SK-N-SH treated with all-trans-retinoic acid at 6 μM for 48 hours (cell line): ENCODE data around the gene CD300A.

Experiments
- ATAC-seq: fragments of 200-7000 bp; cut with Tn5 transposase; 3 replicates; pipeline ENCODE4 v1.9.1; 2020; ENCODE audit warnings: mild to moderate bottlenecking, moderate library complexity
- ARNTL ChIP-seq: fragments of 450-650 bp; formaldehyde crosslinking; IDR thresholded peaks from 2 replicates; pipeline ENCODE4 v1.5.0; 2020; ENCODE audit warnings: low read depth, mild to moderate bottlenecking, moderate library complexity, borderline replicate concordance
- BACH2 ChIP-seq: fragments of 250-450 bp; sonication (Bioruptor Pico); IDR thresholded peaks from 2 replicates; pipeline ENCODE4 v1.9.0; 2021; ENCODE audit warnings: mild to moderate bottlenecking, borderline replicate concordance
- CREB5 ChIP-seq: fragments of 250-450 bp; sonication (Bioruptor Pico); IDR thresholded peaks from 2 replicates; pipeline ENCODE4 v1.5.1; 2020; ENCODE audit warnings: low read depth, mild to moderate bottlenecking, moderate library complexity
- CSDC2 ChIP-seq: fragments of 250-450 bp; sonication (Bioruptor Pico); IDR thresholded peaks from 2 replicates; pipeline ENCODE4 v1.5.0; 2020; ENCODE audit warnings: mild to moderate bottlenecking, moderate library complexity
- ESRRG ChIP-seq: fragments of 250-450 bp; sonication (Bioruptor Pico); IDR thresholded peaks from 2 replicates; pipeline ENCODE4 v1.6.1; 2021; ENCODE audit warnings: mild to moderate bottlenecking
- GLIS3 ChIP-seq: fragments of 250-450 bp; sonication (Bioruptor Pico); IDR thresholded peaks from 2 replicates; pipeline ENCODE4 v1.5.0; 2020; ENCODE audit warnings: mild to moderate bottlenecking, moderate library complexity
- ISL1 ChIP-seq: fragments of 250-450 bp; sonication (Bioruptor Pico); IDR thresholded peaks from 2 replicates; pipeline ENCODE4 v2.1.2; 2022; ENCODE audit warnings: mild to moderate bottlenecking, moderate library complexity
- OSR1 ChIP-seq: fragments of 250-450 bp; sonication (Bioruptor Pico); IDR thresholded peaks from 2 replicates; pipeline ENCODE4 v1.8.0; 2022; ENCODE audit warnings: moderate library complexity, mild to moderate bottlenecking, inconsistent platforms
- PATZ1 ChIP-seq: fragments of 250-450 bp; sonication (Bioruptor Pico); IDR thresholded peaks from 2 replicates; pipeline ENCODE4 v1.8.0; 2020; ENCODE audit warnings: mild to moderate bottlenecking, moderate library complexity, borderline replicate concordance
- RARB ChIP-seq: fragments of 250-450 bp; sonication (Bioruptor Pico); IDR thresholded peaks from 2 replicates; pipeline ENCODE4 v1.8.0; 2021; ENCODE audit warnings: mild to moderate bottlenecking, moderate library complexity
- SNAI2 ChIP-seq: fragments of 250-450 bp; sonication (Bioruptor Pico); IDR thresholded peaks from 2 replicates; pipeline ENCODE4 v1.5.0; 2020; ENCODE audit warnings: mild to moderate bottlenecking, moderate library complexity
- TCF4 ChIP-seq: fragments of 250-450 bp; sonication (Bioruptor Pico); IDR thresholded peaks from 2 replicates; pipeline ENCODE4 v1.8.0; 2021; ENCODE audit warnings: mild to moderate bottlenecking, moderate library complexity, borderline replicate concordance
- TSHZ2 ChIP-seq: fragments of 250-450 bp; sonication (Bioruptor Pico); IDR thresholded peaks from 2 replicates; pipeline ENCODE4 v1.5.0; 2020; ENCODE audit warnings: mild to moderate bottlenecking, moderate library complexity
- ZC3H10 ChIP-seq: fragments of 250-450 bp; sonication (Bioruptor Pico); IDR thresholded peaks from 2 replicates; pipeline ENCODE4 v1.5.1; 2021; ENCODE audit warnings: mild to moderate bottlenecking, moderate library complexity
- ZFP3 ChIP-seq: fragments of 250-450 bp; sonication (Bioruptor Pico); IDR thresholded peaks from 2 replicates; pipeline ENCODE4 v1.5.0; 2020; ENCODE audit warnings: mild to moderate bottlenecking, moderate library complexity
- ZNF565 ChIP-seq: fragments of 450-650 bp; formaldehyde crosslinking; conservative IDR thresholded peaks from 2 replicates; pipeline ENCODE4 v1.5.0; 2020; ENCODE audit warnings: low read depth, mild to moderate bottlenecking, moderate library complexity
- ZNF70 ChIP-seq: fragments of 450-650 bp; formaldehyde crosslinking; IDR thresholded peaks from 2 replicates; pipeline ENCODE4 v1.5.0; 2020; ENCODE audit warnings: mild to moderate bottlenecking, moderate library complexity
- TF ChIP-seq, protein P1 (sequence below): fragments of 250-450 bp; sonication (Bioruptor Pico); IDR thresholded peaks from 2 replicates; pipeline ENCODE4 v1.8.0; 2021; ENCODE audit warnings: low read depth, mild to moderate bottlenecking, moderate library complexity, borderline replicate concordance
- TF ChIP-seq, protein P2 (sequence below): fragments of 250-450 bp; sonication (Bioruptor Pico); IDR thresholded peaks from 2 replicates; pipeline ENCODE4 v1.5.1; 2021; ENCODE audit warnings: mild to moderate bottlenecking, moderate library complexity

Gene CD300A

DNA sequence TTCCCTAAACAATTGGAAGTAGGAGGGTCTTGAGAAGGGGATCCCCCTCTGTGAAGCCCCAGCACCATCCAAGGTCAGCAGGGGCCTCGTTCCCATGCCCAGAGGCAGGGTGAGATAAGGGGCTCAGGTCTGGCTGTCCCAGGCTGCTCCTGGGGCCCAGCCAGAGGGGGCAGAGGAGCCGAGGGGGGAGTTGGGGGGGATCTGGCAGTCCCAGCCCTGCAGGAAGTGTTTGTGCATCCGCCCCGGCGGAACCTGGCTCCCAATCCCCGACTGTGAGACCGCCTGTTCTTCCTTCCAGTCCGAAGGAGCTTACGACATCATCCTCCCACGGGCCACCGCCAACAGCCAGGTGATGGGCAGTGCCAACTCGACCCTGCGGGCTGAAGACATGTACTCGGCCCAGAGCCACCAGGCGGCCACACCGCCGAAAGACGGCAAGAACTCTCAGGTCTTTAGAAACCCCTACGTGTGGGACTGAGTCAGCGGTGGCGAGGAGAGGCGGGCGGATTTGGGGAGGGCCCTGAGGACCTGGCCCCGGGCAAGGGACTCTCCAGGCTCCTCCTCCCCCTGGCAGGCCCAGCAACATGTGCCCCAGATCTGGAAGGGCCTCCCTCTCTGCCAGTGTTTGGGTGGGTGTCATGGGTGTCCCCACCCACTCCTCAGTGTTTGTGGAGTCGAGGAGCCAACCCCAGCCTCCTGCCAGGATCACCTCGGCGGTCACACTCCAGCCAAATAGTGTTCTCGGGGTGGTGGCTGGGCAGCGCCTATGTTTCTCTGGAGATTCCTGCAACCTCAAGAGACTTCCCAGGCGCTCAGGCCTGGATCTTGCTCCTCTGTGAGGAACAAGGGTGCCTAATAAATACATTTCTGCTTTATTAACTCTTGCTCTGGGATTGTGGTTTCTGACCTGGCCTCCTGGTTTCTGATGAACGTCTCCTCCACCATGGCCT, 19.6 kb upstream of the CD300A start (continued):
- no peak for TF ChIP-seq ISL1 (CRISPR knock-in tag)
- TF ChIP-seq OSR1 (CRISPR knock-in tag), result no peak
- no peak for TF ChIP-seq CSDC2 (CRISPR knock-in tag)
- TF ChIP-seq ESRRG (CRISPR knock-in tag), result no peak
- no peak for TF ChIP-seq SNAI2
- no peak for TF ChIP-seq RARB (CRISPR knock-in tag)
- no peak for TF ChIP-seq ZC3H10 (CRISPR knock-in tag)
- TF ChIP-seq PATZ1 (CRISPR knock-in tag), result no peak
- TF ChIP-seq, protein P1, sequence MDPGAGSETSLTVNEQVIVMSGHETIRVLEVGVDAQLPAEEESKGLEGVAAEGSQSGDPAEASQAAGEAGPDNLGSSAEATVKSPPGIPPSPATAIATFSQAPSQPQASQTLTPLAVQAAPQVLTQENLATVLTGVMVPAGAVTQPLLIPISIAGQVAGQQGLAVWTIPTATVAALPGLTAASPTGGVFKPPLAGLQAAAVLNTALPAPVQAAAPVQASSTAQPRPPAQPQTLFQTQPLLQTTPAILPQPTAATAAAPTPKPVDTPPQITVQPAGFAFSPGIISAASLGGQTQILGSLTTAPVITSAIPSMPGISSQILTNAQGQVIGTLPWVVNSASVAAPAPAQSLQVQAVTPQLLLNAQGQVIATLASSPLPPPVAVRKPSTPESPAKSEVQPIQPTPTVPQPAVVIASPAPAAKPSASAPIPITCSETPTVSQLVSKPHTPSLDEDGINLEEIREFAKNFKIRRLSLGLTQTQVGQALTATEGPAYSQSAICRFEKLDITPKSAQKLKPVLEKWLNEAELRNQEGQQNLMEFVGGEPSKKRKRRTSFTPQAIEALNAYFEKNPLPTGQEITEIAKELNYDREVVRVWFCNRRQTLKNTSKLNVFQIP (CRISPR knock-in tag), result no peak
- no peak for TF ChIP-seq ZNF70 (CRISPR knock-in tag)

- ATAC-seq, result no peak
These were observed 18.7 kb upstream of the CD300A start for GRCh38 chr17:74447628-74448159.

More at GRCh38 chr17:74447628-74448159, 18.7 kb upstream of the CD300A start:
- TF ChIP-seq RARB (CRISPR knock-in tag), result no peak
- no peak for TF ChIP-seq ISL1 (CRISPR knock-in tag)
- no peak for TF ChIP-seq TSHZ2
- TF ChIP-seq, protein P1 (CRISPR knock-in tag), result no peak
- no peak for TF ChIP-seq ZFP3 (CRISPR knock-in tag)
- no peak for TF ChIP-seq CSDC2 (CRISPR knock-in tag)
- no peak for TF ChIP-seq ARNTL
- TF ChIP-seq, protein P2, sequence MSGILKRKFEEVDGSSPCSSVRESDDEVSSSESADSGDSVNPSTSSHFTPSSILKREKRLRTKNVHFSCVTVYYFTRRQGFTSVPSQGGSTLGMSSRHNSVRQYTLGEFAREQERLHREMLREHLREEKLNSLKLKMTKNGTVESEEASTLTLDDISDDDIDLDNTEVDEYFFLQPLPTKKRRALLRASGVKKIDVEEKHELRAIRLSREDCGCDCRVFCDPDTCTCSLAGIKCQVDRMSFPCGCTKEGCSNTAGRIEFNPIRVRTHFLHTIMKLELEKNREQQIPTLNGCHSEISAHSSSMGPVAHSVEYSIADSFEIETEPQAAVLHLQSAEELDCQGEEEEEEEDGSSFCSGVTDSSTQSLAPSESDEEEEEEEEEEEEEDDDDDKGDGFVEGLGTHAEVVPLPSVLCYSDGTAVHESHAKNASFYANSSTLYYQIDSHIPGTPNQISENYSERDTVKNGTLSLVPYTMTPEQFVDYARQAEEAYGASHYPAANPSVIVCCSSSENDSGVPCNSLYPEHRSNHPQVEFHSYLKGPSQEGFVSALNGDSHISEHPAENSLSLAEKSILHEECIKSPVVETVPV, result no peak
- no peak for TF ChIP-seq TCF4 (CRISPR knock-in tag)
- no peak for TF ChIP-seq ZNF565 (CRISPR knock-in tag)
- no peak for TF ChIP-seq ZC3H10 (CRISPR knock-in tag)
- no peak for TF ChIP-seq PATZ1 (CRISPR knock-in tag)
- TF ChIP-seq BACH2 (CRISPR knock-in tag), result no peak
- TF ChIP-seq GLIS3 (CRISPR knock-in tag), result no peak
- no peak for TF ChIP-seq OSR1 (CRISPR knock-in tag)
- no peak for TF ChIP-seq ZNF70 (CRISPR knock-in tag)
- no peak for TF ChIP-seq CREB5
